MM.1S (cell line): Measurements from ENCODE around the gene PSAPL1.

Experiments used
- DNase-seq: peaks from one replicate; pipeline ENCODE4 v3.0.0-alpha.2; 2015
- H2AFZ ChIP-seq: fragments of 300-600 bp; sonication (generic); 2 replicates; pipeline ENCODE4 v1.6.0; 2016; ENCODE audit warnings: antibody characterized with exemption, low read length
- H3F3A ChIP-seq: fragments of 300-600 bp; sonication (generic); 2 replicates; pipeline ENCODE4 v1.6.1; 2016; ENCODE audit warnings: mild to moderate bottlenecking, antibody characterized with exemption, low read length, moderate library complexity, mixed read lengths; ENCODE audit not compliant: insufficient read depth
- H3K27ac ChIP-seq: fragments of 300-600 bp; sonication (generic); 2 replicates; pipeline ENCODE4 v1.5.1; 2016; ENCODE audit warnings: mild to moderate bottlenecking, low read length
- H3K27me3 ChIP-seq: fragments of 300-600 bp; sonication (generic); replicated peaks from 2 replicates; pipeline ENCODE4 v1.6.0; 2016; ENCODE audit warnings: low read length; ENCODE audit not compliant: insufficient read depth
- H3K36me3 ChIP-seq: fragments of 300-600 bp; sonication (generic); replicated peaks from 2 replicates; pipeline ENCODE4 v1.6.1; 2016; ENCODE audit warnings: mild to moderate bottlenecking, low read length, mixed read lengths; ENCODE audit not compliant: insufficient read depth
- H3K4me1 ChIP-seq: fragments of 300-600 bp; sonication (generic); 2 replicates; pipeline ENCODE4 v1.6.1; 2016; ENCODE audit warnings: low read length, mixed read lengths
- H3K4me2 ChIP-seq: fragments of 300-600 bp; sonication (generic); 2 replicates; pipeline ENCODE4 v1.6.0; 2016; ENCODE audit warnings: low read depth, low read length
- H3K4me3 ChIP-seq: fragments of 300-600 bp; sonication (generic); 2 replicates; pipeline ENCODE4 v1.5.1; 2016; ENCODE audit warnings: low read length, mixed read lengths
- H3K79me2 ChIP-seq: fragments of 300-600 bp; sonication (generic); 2 replicates; pipeline ENCODE4 v1.6.1; 2016; ENCODE audit warnings: mixed run types, low read length, mixed read lengths
- H3K9ac ChIP-seq: fragments of 300-600 bp; sonication (generic); 2 replicates; pipeline ENCODE4 v1.6.1; 2016; ENCODE audit warnings: low read length, mixed read lengths
- H3K9me2 ChIP-seq: fragments of 300-600 bp; sonication (generic); replicated peaks from 2 replicates; pipeline ENCODE4 v1.6.1; 2016; ENCODE audit warnings: mild to moderate bottlenecking, low read length, mixed read lengths; ENCODE audit not compliant: insufficient read depth
- H3K9me3 ChIP-seq: fragments of 300-600 bp; sonication (generic); replicated peaks from 2 replicates; pipeline ENCODE4 v1.6.1; 2016; ENCODE audit warnings: mild to moderate bottlenecking, low read length, mixed read lengths; ENCODE audit not compliant: insufficient read depth
- H4K20me1 ChIP-seq: fragments of 300-600 bp; sonication (generic); 2 replicates; pipeline ENCODE4 v1.6.1; 2016; ENCODE audit warnings: mild to moderate bottlenecking, low read length, moderate library complexity, mixed read lengths; ENCODE audit not compliant: insufficient read depth
- CTCF ChIP-seq: fragments of 300-600 bp; sonication (generic); IDR thresholded peaks from 2 replicates; pipeline ENCODE4 v1.5.1; 2016; ENCODE audit warnings: antibody characterized with exemption, low read length, mixed read lengths
- EZH2 ChIP-seq: fragments of 300-600 bp; sonication (generic); optimal IDR thresholded peaks from 2 replicates; pipeline ENCODE3; 2017; ENCODE audit warnings: low read depth, mild to moderate bottlenecking, antibody characterized with exemption, low read length, mixed read lengths
- EZH2phosphoT487 ChIP-seq: fragments of 300-600 bp; sonication (generic); IDR thresholded peaks from 2 replicates; pipeline ENCODE4 v1.6.1; 2018; ENCODE audit warnings: antibody characterized with exemption, low read length

PSAPL1 gene

DNA sequence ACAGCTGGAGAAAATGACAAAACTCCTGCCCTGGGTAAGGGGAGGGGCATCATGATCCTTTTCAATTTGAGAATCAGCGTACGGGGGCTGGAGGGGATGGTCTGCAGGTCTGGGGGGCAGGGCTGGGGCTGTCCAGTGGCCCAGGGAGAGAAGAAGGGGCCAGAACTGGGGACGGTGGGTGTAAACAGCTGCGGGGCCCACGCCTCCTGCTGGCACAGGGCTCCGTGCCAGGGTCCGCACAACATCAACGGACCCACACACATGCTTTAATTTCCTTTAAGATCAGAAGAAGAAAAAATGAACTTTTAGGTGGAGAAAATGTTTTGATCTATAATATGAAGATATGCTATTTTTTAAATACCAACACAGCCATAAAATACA lies 52.1 kb downstream of the PSAPL1 start:
- H3K4me3 ChIP-seq = no peak overlapping the region
- H3K9me3 ChIP-seq = no peaks in the 10 kb centered on the region
- no peak overlapping the region for H3K27ac ChIP-seq
- no peaks in the 10 kb centered on the region for H3K4me1 ChIP-seq
- no peak overlapping the region for H3K4me2 ChIP-seq
- H3K79me2 ChIP-seq = no peaks in the 10 kb centered on the region
- TF ChIP-seq EZH2 = no peak
- TF ChIP-seq EZH2phosphoT487 = no peak
- no peak for TF ChIP-seq CTCF
- H4K20me1 ChIP-seq = no peaks in the 10 kb centered on the region
- DNase-seq = no peak
- H3K9me2 ChIP-seq = no peaks in the 10 kb centered on the region
- H3K27me3 ChIP-seq = peaks cover 73% of the 10 kb centered on the region
- H3K9ac ChIP-seq = no peak overlapping the region
- H3F3A ChIP-seq = no peaks in the 10 kb centered on the region
- no peak overlapping the region for H2AFZ ChIP-seq
- no peaks in the 10 kb centered on the region for H3K36me3 ChIP-seq

- H3K4me3 ChIP-seq = no peak overlapping the region
- no peak overlapping the region for H3K9ac ChIP-seq
- no peak overlapping the region for H3K4me2 ChIP-seq
- H3K79me2 ChIP-seq = no peaks in the 10 kb centered on the region
- H3K9me3 ChIP-seq = no peaks in the 10 kb centered on the region
- H3K27ac ChIP-seq = no peak overlapping the region
- DNase-seq = no peak
- TF ChIP-seq EZH2 (no peak), EZH2phosphoT487 (no peak), CTCF (no peak)
- no peaks in the 10 kb centered on the region for H3K4me1 ChIP-seq
- no peaks in the 10 kb centered on the region for H3K36me3 ChIP-seq
- H4K20me1 ChIP-seq = no peaks in the 10 kb centered on the region
- H3K27me3 ChIP-seq = peaks cover 78% of the 10 kb centered on the region
- no peaks in the 10 kb centered on the region for H3K9me2 ChIP-seq
- H2AFZ ChIP-seq = no peak overlapping the region
- H3F3A ChIP-seq = no peaks in the 10 kb centered on the region
Measured at GRCh38 chr4:7381890-7382633, 52.7 kb downstream of the PSAPL1 start.

- Histone ChIP-seq H4K20me1 (no peaks in the 10 kb centered on the region), H3K27me3 (peaks cover 85% of the 10 kb centered on the region), H3K9ac (no peak overlapping the region), H3K36me3 (no peaks in the 10 kb centered on the region), H3K4me3 (no peak overlapping the region), H3K9me2 (no peaks in the 10 kb centered on the region), H3K9me3 (no peaks in the 10 kb centered on the region), H3K79me2 (no peaks in the 10 kb centered on the region), H2AFZ (no peak overlapping the region), H3K4me2 (no peak overlapping the region), H3F3A (no peaks in the 10 kb centered on the region), H3K27ac (no peak overlapping the region), H3K4me1 (no peaks in the 10 kb centered on the region)
- TF ChIP-seq EZH2phosphoT487 = no peak
- TF ChIP-seq CTCF = no peak
- TF ChIP-seq EZH2 = no peak
- DNase-seq = no peak
Measured at GRCh38 chr4:7381221-7381889, 53.4 kb downstream of the PSAPL1 start.
